Sigmoid colon (tissue), 4 donors: Measurements from ENCODE around the gene CNGA2.

ENCODE experiments used
- CTCF ChIP-seq, 4 experiments: fragments of 450-650 bp in 3 of 4; fragments of 200-600 bp in 1 of 4; IDR thresholded peaks; one replicate each; pipeline ENCODE4 v1.5.1; 2016 to 2019; ENCODE audit warnings: antibody characterized with exemption in 4 of 4, mild to moderate bottlenecking in 3 of 4, moderate library complexity in 2 of 4
- EP300 ChIP-seq, 4 donors: sonication (generic); formaldehyde crosslinking; IDR thresholded peaks; one replicate each; pipeline ENCODE4 v1.6.1; 2017; ENCODE audit warnings: antibody characterized with exemption in 4 of 4

GRCh38 chrX:151727346-151727745 lies 7.2 kb upstream of the CNGA2 start:
- TF ChIP-seq EP300 (IDR thresholded peaks at IDR 0.05) (no peak), CTCF (IDR thresholded peaks at IDR 0.05) (no peak)
